Measurements from ENCODE around the gene IFI27L2.

- no peak for TF ChIP-seq CTCF (IDR thresholded peaks at IDR 0.05; ENCODE audit: insufficient read depth, low read depth, low read length)
- peak; percentile 68 for TF ChIP-seq EZH2 (IDR thresholded peaks at IDR 0.05; ENCODE audit: insufficient read depth, low read length)
Observed at GRCh38 chr14:94175011-94175745, 45.8 kb upstream of the IFI27L2 start.
